ENCODE results near the gene POLD2.

- TF ChIP-seq CEBPB (IDR thresholded peaks at IDR 0.05; ENCODE audit: low read depth, low read length): no peak
- no peak for TF ChIP-seq BHLHE40 (IDR thresholded peaks at IDR 0.05; ENCODE audit: low read depth, low read length)
- TF ChIP-seq NFE2L2 (IDR thresholded peaks at IDR 0.05; ENCODE audit: low read depth, low read length): no peak
- no peak for TF ChIP-seq CTCF (conservative IDR thresholded peaks at IDR 0.05; ENCODE audit: low read depth, low read length)
- no peak for TF ChIP-seq RCOR1 (IDR thresholded peaks at IDR 0.05; ENCODE audit: insufficient replicate concordance, low read length)
- TF ChIP-seq SMC3 (IDR thresholded peaks at IDR 0.05; ENCODE audit: low read depth, low read length): no peak
- no peak for TF ChIP-seq RFX5 (IDR thresholded peaks at IDR 0.05; ENCODE audit: low read depth, low read length)
- TF ChIP-seq POLR2A (IDR thresholded peaks at IDR 0.05; ENCODE audit: low read depth, low read length): no peak
- TF ChIP-seq MAZ (IDR thresholded peaks at IDR 0.05; ENCODE audit: borderline replicate concordance, low read depth, low read length): no peak
- no peak for TF ChIP-seq ELK1 (IDR thresholded peaks at IDR 0.05; ENCODE audit: borderline replicate concordance, low read depth, low read length)
- no peak for TF ChIP-seq MAFK (IDR thresholded peaks at IDR 0.05; ENCODE audit: low read depth, low read length)
These were observed 46.3 kb downstream of the POLD2 start for GRCh38 chr7:44077061-44077460.
